Small intestine (tissue), 7 donors: ENCODE data around the gene PLRG1. TPM values are rescaled to one million over a fixed set of nuclear protein-coding genes. Genes with fewer than 3 reads are reported as not detected.

Experiments used
- DNase-seq, 2 donors: peaks; one replicate each; pipeline versions ENCODE4 v3.0.0 to v3.0.0-alpha.2; 2013
- FAIRE-seq: peaks from 2 replicates; lab custom pipeline; 2012; peaks lifted over from hg19 to GRCh38; lab: Jason Lieb, UNC
- H3K27ac ChIP-seq, 3 donors: one replicate each; pipeline ENCODE4 v1.5.1; 2013; ENCODE audit warnings: low read length in 2 of 3, mild to moderate bottlenecking in 2 of 3, control low read depth in 1 of 3, inconsistent platforms in 1 of 3, low read depth in 1 of 3, moderate library complexity in 1 of 3
- H3K27me3 ChIP-seq, 3 donors: one replicate each; pipeline ENCODE4 v1.6.1; 2013; ENCODE audit warnings: low read length in 3 of 3, inconsistent platforms in 1 of 3; ENCODE audit not compliant: control insufficient read depth in 3 of 3, insufficient read depth in 3 of 3
- H3K36me3 ChIP-seq, 3 donors: one replicate each; pipeline ENCODE4 v1.6.1; 2013; ENCODE audit warnings: low read length in 3 of 3, inconsistent platforms in 1 of 3, low read depth in 1 of 3, mild to moderate bottlenecking in 1 of 3, moderate library complexity in 1 of 3; ENCODE audit not compliant: control insufficient read depth in 3 of 3, insufficient read depth in 2 of 3
- H3K4me1 ChIP-seq, 3 donors: one replicate each; pipeline ENCODE4 v1.6.1; 2013; ENCODE audit warnings: low read length in 2 of 3, inconsistent platforms in 1 of 3, low read depth in 1 of 3, mild to moderate bottlenecking in 1 of 3, moderate library complexity in 1 of 3; ENCODE audit not compliant: control insufficient read depth in 3 of 3, insufficient read depth in 2 of 3
- H3K4me3 ChIP-seq, 3 donors: one replicate each; pipeline ENCODE4 v1.5.1; 2013; ENCODE audit warnings: low read length in 3 of 3, control low read depth in 1 of 3, inconsistent platforms in 1 of 3, low read depth in 1 of 3, mild to moderate bottlenecking in 1 of 3, moderate library complexity in 1 of 3
- H3K9me3 ChIP-seq, 2 donors: one replicate each; pipeline ENCODE4 v1.6.1; 2013; ENCODE audit warnings: low read depth in 1 of 2, low read length in 1 of 2; ENCODE audit not compliant: control insufficient read depth in 2 of 2, insufficient read depth in 1 of 2
- WGBS, 3 donors: extraction: QIAGEN DNeasy Blood & Tissue Kit; methylation state at CpG; one replicate each; pipeline ENCODE4 v1.1.7; 2013; 5-methylcytosine and 5-hydroxymethylcytosine counted together
- polyA plus RNA-seq, 4 donors: library from polyadenylated mRNA; stranded (reverse) in 3 of 4; unstranded in 1 of 4; fragments of 200-250 nt in 3 of 4; fragments of 120-200 nt in 1 of 4; gene quantifications; one replicate each; pipeline versions ENCODE4 v1.2.1 to v1.2.3, GENCODE V29; 2013
- donor health status: healthy with polysubstance abuse.
- donor health status: control.
- donor health status: control.
- donor health status: Bipolar disorder and iron deficiency.
- donor health status: healthy.

PLRG1 gene
- polyA plus RNA-seq, 4 donors: 41.8 to 77.2 (median 45.7) TPM

- Histone ChIP-seq H3K4me1 (no peaks in the 10 kb centered on the region), H3K9me3 (no peaks in the 10 kb centered on the region), H3K27ac (no peak overlapping the region), H3K27me3 (peaks cover 2 to 14% (median 5%) of the 10 kb centered on the region in 3 donors), H3K36me3 (no peaks in the 10 kb centered on the region), H3K4me3 (no peak overlapping the region)
- no peak for FAIRE-seq
- peak in 1 of 2 donors; percentile 2 for DNase-seq
- 7 to 20% (median 8%) methylated on average over 1 of the region's 1 CpG for WGBS, 3 donors
These were observed 46.6 kb downstream of the PLRG1 start for GRCh38 chr4:154503598-154503997.

GRCh38 chr4:154502111-154502510 is 48.1 kb downstream of the PLRG1 start:
- 69 to 77% (median 74%) methylated on average over 6 of the region's 6 CpGs for WGBS, 3 donors
- Histone ChIP-seq H3K27ac (no peak overlapping the region), H3K4me3 (no peak overlapping the region), H3K4me1 (no peaks in the 10 kb centered on the region), H3K27me3 (peaks cover 2 to 19% (median 4%) of the 10 kb centered on the region in 3 donors), H3K9me3 (no peaks in the 10 kb centered on the region), H3K36me3 (no peaks in the 10 kb centered on the region)
- no peak for DNase-seq
- FAIRE-seq: no peak

- WGBS, 3 donors: 74 to 88% (median 85%) methylated on average over 5 of the region's 5 CpGs
- no peak overlapping the region for H3K27ac ChIP-seq
- H3K27me3 ChIP-seq: peaks cover 0 to 27% (median 4%) of the 10 kb centered on the region in 3 donors
These were observed 52.3 kb downstream of the PLRG1 start for GRCh38 chr4:154497889-154498288.

GRCh38 chr4:154495867-154496266 is 54.3 kb downstream of the PLRG1 start:
- DNase-seq (no peak), FAIRE-seq (no peak)
- H3K9me3 ChIP-seq: peaks cover 0 to 3% of the 10 kb centered on the region in 2 donors
- H3K27ac ChIP-seq: no peak overlapping the region
- H3K4me3 ChIP-seq: no peak overlapping the region
- WGBS, 3 donors: 83 to 93% (median 89%) methylated on average over 2 of the region's 2 CpGs
- peaks cover 2 to 41% (median 13%) of the 10 kb centered on the region in 3 donors for H3K27me3 ChIP-seq
- H3K36me3 ChIP-seq: no peaks in the 10 kb centered on the region
- peaks cover 0 to 16% (median 0%) of the 10 kb centered on the region in 3 donors for H3K4me1 ChIP-seq

More at GRCh38 chr4:154497889-154498288, 52.3 kb downstream of the PLRG1 start:
- Histone ChIP-seq H3K4me1 (no peaks in the 10 kb centered on the region), H3K36me3 (no peaks in the 10 kb centered on the region), H3K9me3 (peaks cover 0 to 3% of the 10 kb centered on the region in 2 donors), H3K4me3 (no peak overlapping the region)
- FAIRE-seq (no peak), DNase-seq (no peak)

DNA sequence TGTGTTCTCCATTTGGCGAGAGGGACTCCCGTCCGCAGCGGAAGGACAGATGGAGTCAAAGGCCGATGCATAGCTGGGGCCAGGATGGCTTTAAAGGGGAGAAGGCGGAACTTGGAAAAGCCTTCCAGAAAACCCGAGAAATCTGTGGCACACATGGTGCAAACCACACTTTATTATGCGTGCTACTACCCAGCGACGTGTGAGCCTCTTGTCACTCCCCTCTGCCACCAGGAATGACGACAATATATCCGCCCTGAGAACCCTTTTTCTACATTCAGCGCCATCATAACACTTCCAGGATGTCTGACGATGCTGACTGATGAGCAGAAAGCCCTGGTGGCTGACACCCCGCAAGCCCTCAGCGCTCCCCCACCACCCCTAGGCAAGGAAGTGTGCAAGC is 57.9 kb downstream of the PLRG1 start:
- no peak for FAIRE-seq
- Histone ChIP-seq H3K4me3 (peak overlapping the region in 1 of 3 donors; percentile 42), H3K36me3 (no peaks in the 10 kb centered on the region), H3K4me1 (peaks cover 0 to 21% (median 0%) of the 10 kb centered on the region in 3 donors), H3K27me3 (peaks cover 10 to 58% (median 16%) of the 10 kb centered on the region in 3 donors), H3K27ac (no peak overlapping the region), H3K9me3 (peaks cover 0 to 3% of the 10 kb centered on the region in 2 donors)
- DNase-seq: no peak
- WGBS, 3 donors: 11 to 14% (median 11%) methylated on average over 16 of the region's 16 CpGs

DNA sequence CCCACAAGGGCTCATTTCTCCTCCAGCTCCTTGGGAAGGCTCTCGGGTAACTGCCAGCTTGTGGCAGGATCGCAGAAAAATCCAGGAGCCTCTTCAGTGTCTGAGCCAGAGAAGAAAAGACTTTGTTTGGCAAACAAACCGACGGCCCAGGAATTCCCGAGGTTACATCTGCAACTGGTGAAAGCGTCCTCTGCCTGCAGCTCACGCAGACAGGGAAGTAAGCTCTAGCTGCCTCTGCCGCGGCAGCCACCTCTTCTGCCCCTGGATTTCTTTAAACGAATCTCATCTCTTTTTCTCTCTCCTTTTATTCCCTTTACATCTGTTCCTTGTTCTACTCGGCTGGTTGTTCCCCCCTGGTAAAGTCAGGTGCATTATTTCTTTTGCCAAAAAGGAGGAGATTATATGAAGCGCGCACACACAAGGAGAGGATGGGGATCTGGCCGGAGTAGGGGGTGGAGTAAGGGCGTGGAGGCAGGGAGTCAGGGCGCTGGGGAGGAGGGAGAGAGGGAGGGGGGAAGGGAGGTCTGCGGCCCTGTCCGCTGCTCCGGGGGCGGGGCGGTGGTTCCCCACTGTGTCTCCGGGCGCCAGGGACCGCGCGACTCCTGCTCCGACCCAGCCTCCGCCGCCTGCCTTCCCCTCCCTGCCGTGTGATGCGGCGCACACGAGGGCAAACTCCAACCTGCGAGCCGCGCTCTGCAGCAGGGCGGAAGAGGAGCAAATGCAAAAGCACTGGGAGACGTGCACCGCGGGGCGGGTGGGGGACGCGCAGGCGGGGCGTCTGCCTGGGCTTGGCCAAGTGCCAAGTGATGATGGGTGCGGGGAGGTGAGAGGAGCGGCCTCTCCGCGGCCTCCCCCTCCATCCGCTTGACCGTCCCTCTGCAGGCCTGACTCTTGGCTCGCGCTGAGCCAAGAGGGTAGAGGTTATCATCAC is 58.6 kb downstream of the PLRG1 start, which contains the start of gene DCHS2:
Gene DCHS2 (minus strand): TSS at position 459 of the 931 bp plus-strand sequence. CDS start 444 bp downstream, at position 15.
- H3K4me3 ChIP-seq: peak within 1 kb of the TSS in 2 of 3 donors; percentile 5 to 42
- peaks cover 0 to 3% of the 10 kb centered on the region in 2 donors for H3K9me3 ChIP-seq
- peak within 1 kb of the TSS in 1 of 3 donors; percentile 33 for H3K27ac ChIP-seq
- no peak for FAIRE-seq
- 1 to 2% (median 1%) methylated on average over 51 to 53 of the region's 53 CpGs for WGBS, 3 donors
- H3K4me1 ChIP-seq: peaks cover 0 to 21% (median 0%) of the 10 kb centered on the region in 3 donors
- H3K27me3 ChIP-seq: peaks cover 10 to 61% (median 16%) of the 10 kb centered on the region in 3 donors
- peak; percentile 58 to 87 for DNase-seq
- no peaks in the 10 kb centered on the region for H3K36me3 ChIP-seq

GRCh38 chr4:154490583-154491340 is 59.4 kb downstream of the PLRG1 start:
- no peak for FAIRE-seq
- 4 to 10% (median 8%) methylated on average over 64 to 76 of the region's 76 CpGs for WGBS, 3 donors
- peak overlapping the region in 1 of 3 donors; percentile 33 for H3K27ac ChIP-seq
- no peaks in the 10 kb centered on the region for H3K36me3 ChIP-seq
- peaks cover 0 to 21% (median 0%) of the 10 kb centered on the region in 3 donors for H3K4me1 ChIP-seq
- peak overlapping the region in 1 of 3 donors; percentile 42 for H3K4me3 ChIP-seq
- peaks cover 10 to 65% (median 16%) of the 10 kb centered on the region in 3 donors for H3K27me3 ChIP-seq
- H3K9me3 ChIP-seq: no peaks in the 10 kb centered on the region
- peak in 1 of 2 donors; percentile 57 for DNase-seq

DNA sequence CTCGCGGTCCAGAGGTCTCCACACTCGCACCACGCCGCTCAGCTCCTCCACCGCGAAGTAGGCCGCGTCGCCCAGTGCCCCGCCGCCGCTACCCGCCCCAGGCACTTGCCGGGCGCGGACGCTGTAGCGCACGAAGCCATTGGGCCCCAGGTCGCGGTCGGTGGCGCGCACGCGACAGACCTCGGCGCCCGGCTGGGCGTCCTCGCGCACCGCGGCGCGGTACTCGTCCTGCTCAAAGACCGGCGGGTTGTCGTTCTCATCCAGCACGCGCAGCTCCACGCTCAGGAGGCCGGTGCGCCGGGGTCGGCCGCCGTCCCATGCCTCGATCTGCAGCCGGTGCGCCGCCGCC is 60.0 kb downstream of the PLRG1 start:
- FAIRE-seq (no peak), DNase-seq (peak in 1 of 2 donors; percentile 44)
- Histone ChIP-seq H3K4me3 (peak overlapping the region in 1 of 3 donors; percentile 42), H3K27ac (no peak overlapping the region), H3K36me3 (no peaks in the 10 kb centered on the region), H3K27me3 (peaks cover 10 to 68% (median 16%) of the 10 kb centered on the region in 3 donors), H3K9me3 (no peaks in the 10 kb centered on the region), H3K4me1 (peaks cover 0 to 21% (median 0%) of the 10 kb centered on the region in 3 donors)
- WGBS, 3 donors: 6 to 13% (median 6%) methylated on average over 44 to 55 of the region's 55 CpGs
